Myocyte (in vitro differentiated cells): ENCODE data around the gene SHISA6. TPM values are rescaled to one million over a fixed set of nuclear protein-coding genes. Genes with fewer than 3 reads are reported as not detected.

Source experiments
- DNase-seq: peaks from one replicate; pipeline ENCODE4 v3.0.0-alpha.2; 2012; ENCODE audit warnings: low read depth
- total RNA-seq: library from RNA; depleted of rRNA; stranded (reverse); fragments of >200 nt; gene quantifications from 2 replicates; pipeline ENCODE4 v1.2.3, GENCODE V29; 2014

Gene SHISA6
- total RNA-seq, 1 donor from 2014 or later, result not detected

- DNase-seq, result no peak
Observed at GRCh38 chr17:11340803-11341202, 99.8 kb downstream of the SHISA6 start.

DNA sequence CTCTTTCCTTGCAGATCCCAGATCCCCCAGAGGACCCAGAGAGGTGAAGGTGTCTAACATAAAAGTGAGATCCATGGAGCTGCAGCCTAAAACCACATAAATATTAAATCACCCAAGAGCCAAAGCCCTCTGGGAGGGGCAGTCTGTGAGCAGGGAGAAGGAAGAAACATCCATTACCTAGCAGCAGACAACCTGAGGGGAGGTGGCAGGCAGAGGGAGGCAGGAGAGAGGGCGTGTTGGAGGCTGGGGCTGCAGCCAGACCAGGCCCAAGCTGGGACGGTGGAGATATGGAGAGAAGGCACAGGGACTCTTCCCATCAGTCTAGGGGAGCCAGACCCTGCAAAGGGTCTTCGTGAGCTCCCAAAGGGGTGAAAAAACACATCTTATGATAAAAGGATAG, 101.1 kb downstream of the SHISA6 start:
- no peak for DNase-seq

GRCh38 chr17:11349106-11349505, 108.1 kb downstream of the SHISA6 start:
- DNase-seq, result no peak

GRCh38 chr17:11351479-11351878, 110.5 kb downstream of the SHISA6 start:
- DNase-seq, result no peak

DNA sequence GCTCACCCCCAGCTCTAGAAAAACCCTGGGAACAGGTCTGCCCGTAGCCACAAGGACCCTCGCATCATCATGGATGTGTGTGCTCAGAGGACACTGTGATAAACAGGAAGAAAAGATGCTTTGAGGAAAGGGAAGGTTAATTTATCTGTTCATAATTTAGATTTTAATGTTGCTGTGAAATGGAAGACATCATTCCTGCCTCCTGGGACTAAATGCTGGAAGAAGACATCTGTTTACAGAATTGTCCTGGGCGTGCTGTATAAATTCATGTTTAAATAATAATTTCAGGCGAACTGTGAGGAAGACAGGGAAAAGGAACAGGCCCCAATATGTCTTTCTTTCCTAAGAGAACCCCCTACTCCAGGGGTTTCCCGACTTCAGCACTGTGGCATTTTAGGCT, 112.6 kb downstream of the SHISA6 start:
- DNase-seq, result no peak

DNA sequence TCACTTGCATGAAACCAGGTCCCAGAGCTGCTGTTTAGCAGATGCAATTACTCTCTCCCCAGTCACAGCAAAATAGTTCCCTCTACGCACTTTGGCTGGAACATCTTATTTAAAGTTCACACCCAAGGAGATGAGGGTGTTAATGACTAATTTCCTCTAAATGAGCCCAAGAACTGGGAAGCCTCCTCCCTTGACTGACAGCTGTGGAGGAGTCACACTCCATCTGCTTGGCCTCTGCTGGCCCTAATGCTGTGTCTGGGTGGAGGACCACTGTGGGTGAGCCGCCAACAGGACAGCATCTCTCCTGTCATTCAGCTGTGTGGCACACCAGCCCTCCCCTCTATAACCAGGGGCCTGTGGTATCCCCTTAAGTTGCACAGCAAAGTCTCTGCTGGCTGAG, 115.4 kb downstream of the SHISA6 start:
- DNase-seq, result no peak

- no peak for DNase-seq
Observed at GRCh38 chr17:11363565-11364117, 122.6 kb downstream of the SHISA6 start.

GRCh38 chr17:11366272-11366850, 125.3 kb downstream of the SHISA6 start:
- DNase-seq, result no peak

DNA sequence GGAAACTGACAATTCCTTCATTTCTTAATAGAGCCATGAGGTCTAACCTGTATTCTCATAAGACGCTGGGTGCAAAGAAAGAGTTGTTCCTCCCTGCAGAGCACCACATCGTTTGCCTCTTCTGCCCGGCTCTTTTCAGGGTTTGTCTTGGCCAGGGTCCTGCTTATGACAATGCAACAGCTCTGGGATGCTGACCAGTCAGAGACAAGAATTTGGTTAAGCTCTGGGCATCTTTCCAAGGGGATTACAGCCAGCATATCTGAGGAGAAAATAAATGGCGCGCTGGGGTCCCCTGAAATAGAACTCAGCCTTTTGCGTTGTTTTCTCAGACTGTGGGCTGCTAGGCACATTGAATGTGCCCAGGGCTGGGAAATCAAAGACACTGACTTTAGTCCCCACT, 128.6 kb downstream of the SHISA6 start:
- DNase-seq, result no peak

- no peak for DNase-seq
Observed at GRCh38 chr17:11372692-11373091, 131.7 kb downstream of the SHISA6 start.

GRCh38 chr17:11378506-11378905, 137.5 kb downstream of the SHISA6 start:
- no peak for DNase-seq

- DNase-seq, result no peak
Observed at GRCh38 chr17:11380761-11381160, 139.7 kb downstream of the SHISA6 start.

- DNase-seq, result no peak
Observed at GRCh38 chr17:11383157-11383556, 142.1 kb downstream of the SHISA6 start.

DNA sequence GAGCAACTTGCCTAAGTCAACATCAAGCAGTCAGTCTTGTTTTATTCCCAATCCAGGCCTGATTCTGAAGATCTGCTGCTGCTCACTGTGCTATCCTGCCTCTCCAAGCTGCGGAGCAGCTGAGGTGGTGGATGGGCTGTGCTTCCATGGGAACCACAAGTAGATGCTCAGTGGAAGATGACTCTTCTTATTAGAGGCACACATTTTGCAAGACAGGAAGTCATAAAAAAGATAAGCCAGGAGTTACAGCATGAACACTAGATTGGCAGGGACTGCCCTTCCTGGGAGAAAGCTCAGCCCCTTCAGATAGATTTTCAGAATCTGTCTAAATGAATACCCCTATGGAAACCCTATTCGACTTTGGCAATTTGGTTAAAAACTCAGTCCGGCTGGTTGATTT, 143.1 kb downstream of the SHISA6 start:
- DNase-seq, result no peak

DNA sequence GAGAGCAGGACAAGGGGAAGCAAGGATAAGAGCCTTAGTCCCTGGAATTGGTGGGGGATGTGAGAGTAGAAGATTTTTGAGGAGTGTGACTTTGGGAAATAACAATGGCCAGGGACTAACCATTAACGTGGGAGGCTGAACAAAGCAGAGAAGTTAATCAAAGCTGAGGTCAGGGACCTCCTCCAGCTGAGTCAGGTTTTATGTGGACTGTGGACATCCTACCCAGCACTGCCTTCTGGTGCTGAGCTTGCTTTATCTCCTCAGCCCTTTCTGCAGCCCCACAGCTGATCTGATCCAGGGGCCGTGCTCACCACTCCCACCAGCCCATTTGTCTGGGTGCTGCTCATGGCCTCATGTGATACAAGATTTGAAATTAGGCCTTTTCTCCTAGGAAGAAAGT, 146.6 kb downstream of the SHISA6 start:
- DNase-seq, result no peak

DNA sequence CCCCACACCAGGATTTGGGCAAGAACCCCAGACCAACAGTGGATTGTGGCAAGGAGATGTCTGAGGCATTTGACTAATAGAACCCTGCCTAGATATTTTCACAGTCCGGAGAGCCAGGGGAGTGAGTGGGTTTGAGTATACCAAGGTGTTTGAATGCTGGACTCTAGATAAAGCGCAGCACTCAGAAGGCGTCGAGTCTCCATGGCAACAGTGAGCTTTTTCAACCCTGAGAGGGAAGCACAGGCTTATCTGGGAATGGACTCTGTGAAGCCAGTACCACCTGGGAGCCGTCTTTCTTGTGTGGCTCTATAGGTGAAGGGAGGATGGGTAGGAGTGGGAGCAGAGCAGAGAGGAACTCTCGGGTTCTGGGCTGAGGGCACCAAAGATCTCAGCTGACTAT, 147.0 kb downstream of the SHISA6 start:
- no peak for DNase-seq

- no peak for DNase-seq
Observed at GRCh38 chr17:11389583-11389982, 148.6 kb downstream of the SHISA6 start.

DNA sequence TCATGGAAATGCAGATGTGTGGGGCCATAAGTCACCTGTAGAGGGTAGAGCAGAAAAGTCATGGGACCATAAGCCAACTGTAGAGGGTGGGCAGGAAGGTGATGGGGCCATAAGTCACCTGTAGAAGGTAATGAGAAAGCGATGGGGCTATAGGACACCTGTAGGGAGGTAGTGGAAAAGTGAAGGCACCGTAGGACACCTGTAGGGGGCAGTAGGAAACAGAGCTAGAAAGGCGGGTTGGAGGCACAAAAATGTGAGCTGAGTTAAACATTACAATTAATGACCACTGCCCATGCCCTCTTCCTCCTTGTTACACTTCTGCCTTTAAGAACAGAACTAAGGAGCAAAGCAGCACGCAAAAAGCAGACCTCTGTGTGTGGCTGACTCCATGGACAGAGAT, 150.1 kb downstream of the SHISA6 start:
- no peak for DNase-seq

- DNase-seq, result no peak
Observed at GRCh38 chr17:11404431-11405276, 163.6 kb downstream of the SHISA6 start.

GRCh38 chr17:11406716-11407115, 165.7 kb downstream of the SHISA6 start:
- no peak for DNase-seq

DNA sequence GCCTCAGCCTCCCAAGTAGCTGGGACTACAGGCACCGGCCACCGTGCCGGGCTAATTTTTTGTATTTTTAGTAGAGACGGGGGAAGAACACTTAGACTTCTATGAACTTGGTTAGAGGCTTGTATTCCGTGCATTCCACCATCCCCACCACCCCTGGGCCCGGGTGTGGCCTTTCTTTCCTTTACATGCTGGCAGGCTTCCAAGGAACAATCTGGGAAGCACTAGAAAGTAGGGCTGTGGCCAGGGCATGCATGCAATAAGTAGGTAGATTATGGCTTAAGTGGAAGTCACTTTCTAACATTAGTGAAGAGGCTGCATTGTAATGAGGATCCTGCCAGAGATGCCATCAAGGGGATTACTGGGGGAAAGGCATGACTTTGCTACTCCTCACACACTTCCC, 171.6 kb downstream of the SHISA6 start:
- DNase-seq, result no peak

DNA sequence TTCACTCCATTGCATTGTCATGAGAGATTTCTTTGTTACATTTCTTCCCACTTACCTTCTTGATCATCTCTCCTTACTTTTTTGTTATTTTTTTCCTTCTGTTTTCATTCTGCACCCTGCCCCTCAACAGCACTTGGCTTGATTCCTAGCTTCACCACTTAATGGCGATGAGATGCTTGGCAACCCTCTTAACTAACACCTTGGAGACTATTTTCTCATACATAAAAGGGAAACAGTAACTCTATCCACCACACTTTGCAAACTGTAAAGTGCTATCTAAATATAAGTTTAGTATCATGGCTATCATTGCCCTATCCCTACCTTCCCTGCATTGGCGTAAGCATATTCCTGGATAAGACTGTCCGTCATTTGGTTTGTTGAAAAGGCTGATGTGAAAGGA, 177.3 kb downstream of the SHISA6 start:
- DNase-seq, result no peak

- DNase-seq, result no peak
Observed at GRCh38 chr17:11430751-11431150, 189.7 kb downstream of the SHISA6 start.
